H1 (cell line): Measurements from ENCODE around the gene ARFGAP3. TPM values are rescaled to one million over a fixed set of nuclear protein-coding genes. Genes with fewer than 3 reads are reported as not detected.

Source experiments
- CTCF ChIA-PET: fragments of 300-600 bp; sonication (Branson Sonifier 250); formaldehyde crosslinking; loops from one replicate; lab custom pipeline; 2021; ENCODE audit not compliant: partially characterized antibody; lab: Charles Lee
- POLR2A ChIA-PET: fragments of 300-600 bp; sonication (Branson Sonifier 250); formaldehyde crosslinking; loops from one replicate; lab custom pipeline; 2021; ENCODE audit warnings: inconsistent platforms; ENCODE audit not compliant: partially characterized antibody; lab: Charles Lee
- DNase-seq, 2 experiments: peaks; one replicate each; pipeline versions ENCODE4 v3.0.0 to v3.0.0-alpha.2; 2010 to 2022; ENCODE audit warnings: low spot score in 2 of 2, low read depth in 1 of 2, mixed read lengths in 1 of 2
- FAIRE-seq: peaks from 2 replicates; lab custom pipeline; 2011; peaks lifted over from hg19 to GRCh38; lab: Jason Lieb, UNC
- H2AFZ ChIP-seq: 2 replicates; pipeline ENCODE4 v1.8.1; 2012; ENCODE audit warnings: low read length, inconsistent platforms
- H2AK5ac ChIP-seq: 2 replicates; pipeline ENCODE4 v1.6.1; 2013; ENCODE audit warnings: low read depth, low read length
- H2BK120ac ChIP-seq: replicated peaks from 2 replicates; pipeline ENCODE3; 2013; ENCODE audit warnings: low read depth, low read length, inconsistent platforms
- H2BK12ac ChIP-seq: 2 replicates; pipeline ENCODE4 v1.6.1; 2013; ENCODE audit warnings: low read depth, low read length
- H2BK15ac ChIP-seq: 2 replicates; pipeline ENCODE4 v1.6.1; 2013; ENCODE audit warnings: low read length
- H2BK20ac ChIP-seq: 2 replicates; pipeline ENCODE4 v1.6.1; 2013; ENCODE audit warnings: low read length
- H2BK5ac ChIP-seq: 2 replicates; pipeline ENCODE4 v1.6.1; 2013; ENCODE audit warnings: low read depth, low read length
- H3K14ac ChIP-seq: 2 replicates; pipeline ENCODE4 v1.6.1; 2013; ENCODE audit warnings: inconsistent platforms; ENCODE audit not compliant: insufficient read length
- H3K18ac ChIP-seq: 2 replicates; pipeline ENCODE4 v1.6.1; 2013; ENCODE audit warnings: low read length; ENCODE audit errors: extremely low read depth
- H3K23ac ChIP-seq: 2 replicates; pipeline ENCODE4 v1.6.1; 2013; ENCODE audit warnings: inconsistent platforms; ENCODE audit not compliant: insufficient read length
- H3K23me2 ChIP-seq: 2 replicates; pipeline ENCODE4 v1.6.1; 2013; ENCODE audit warnings: low read depth, low read length
- H3K27ac ChIP-seq: 2 replicates; pipeline ENCODE4 v1.6.1; 2011; ENCODE audit warnings: low read depth, low read length, inconsistent platforms
- H3K27me3 ChIP-seq, 4 experiments: replicated peaks in 1 of 4; 1 replicate in 1 of 4; 2 replicates in 3 of 4; pipeline versions ENCODE4 v1.6.1 to v1.8.1; 2011 to 2013; ENCODE audit warnings: low read length in 3 of 4, mild to moderate bottlenecking in 3 of 4, inconsistent platforms in 2 of 4, mixed read lengths in 2 of 4, moderate library complexity in 1 of 4; ENCODE audit not compliant: control insufficient read depth in 3 of 4, insufficient read depth in 3 of 4; ENCODE audit errors: extremely low read depth in 1 of 4
- H3K36me3 ChIP-seq, 4 experiments: 2 replicates each; pipeline versions ENCODE4 v1.6.1 to v1.8.1; 2011 to 2013; ENCODE audit warnings: mild to moderate bottlenecking in 4 of 4, low read length in 3 of 4, moderate library complexity in 2 of 4, control low read depth in 1 of 4, inconsistent platforms in 1 of 4; ENCODE audit not compliant: insufficient read depth in 4 of 4, control insufficient read depth in 2 of 4
- H3K4ac ChIP-seq: replicated peaks from 2 replicates; pipeline ENCODE3; 2013; ENCODE audit warnings: low read length, low read depth, mixed read lengths, inconsistent platforms; ENCODE audit not compliant: insufficient read length
- H3K4me1 ChIP-seq, 4 experiments: replicated peaks in 1 of 4; 1 replicate in 1 of 4; 2 replicates in 3 of 4; pipeline versions ENCODE4 v1.6.1 to v1.8.1; 2011 to 2013; ENCODE audit warnings: low read length in 3 of 4, inconsistent platforms in 2 of 4, mixed read lengths in 1 of 4; ENCODE audit not compliant: insufficient read depth in 4 of 4, control insufficient read depth in 3 of 4
- H3K4me2 ChIP-seq, 2 experiments: 2 replicates each; pipeline versions ENCODE4 v1.6.1 to v1.8.1; 2011 to 2013; ENCODE audit warnings: low read depth in 2 of 2, low read length in 2 of 2, control low read depth in 1 of 2, inconsistent platforms in 1 of 2, mild to moderate bottlenecking in 1 of 2; ENCODE audit not compliant: insufficient read depth in 1 of 2
- H3K4me3 ChIP-seq, 4 experiments: fragments of 200-600, 300-600 bp in 1 of 4; sonication (generic), shearing (Covaris generic), sonication (Bioruptor Twin) in 1 of 4; 2 replicates each; pipeline versions ENCODE4 v1.5.1 to v1.8.1; 2011 to 2016; ENCODE audit warnings: low read length in 4 of 4, low read depth in 3 of 4, control low read depth in 2 of 4, inconsistent platforms in 2 of 4, mild to moderate bottlenecking in 2 of 4, mixed read lengths in 1 of 4, moderate library complexity in 1 of 4; ENCODE audit not compliant: insufficient read depth in 2 of 4; ENCODE audit errors: extremely low read depth in 1 of 4
- H3K56ac ChIP-seq: replicated peaks from 2 replicates; pipeline ENCODE3; 2013; ENCODE audit warnings: low read depth, mild to moderate bottlenecking, mixed read lengths, low read length, inconsistent platforms; ENCODE audit not compliant: insufficient read length
- H3K79me1 ChIP-seq: 2 replicates; pipeline ENCODE4 v1.6.1; 2013; ENCODE audit warnings: low read depth, low read length, control low read depth
- H3K79me2 ChIP-seq, 2 experiments: 2 replicates each; pipeline versions ENCODE4 v1.6.1 to v1.8.1; 2012 to 2013; ENCODE audit warnings: low read length in 2 of 2, mild to moderate bottlenecking in 2 of 2, inconsistent platforms in 1 of 2; ENCODE audit not compliant: insufficient read depth in 2 of 2, control insufficient read depth in 1 of 2
- H3K9ac ChIP-seq, 4 experiments: replicated peaks in 1 of 4; 1 replicate in 1 of 4; 2 replicates in 3 of 4; pipeline versions ENCODE4 v1.6.1 to v1.8.1; 2011 to 2013; ENCODE audit warnings: low read depth in 3 of 4, low read length in 3 of 4, control low read depth in 2 of 4, mild to moderate bottlenecking in 2 of 4, moderate library complexity in 2 of 4, inconsistent platforms in 1 of 4; ENCODE audit errors: extremely low read depth in 1 of 4
- H3K9me3 ChIP-seq, 2 experiments: 2 replicates each; pipeline versions ENCODE4 v1.6.1 to v1.8.1; 2012 to 2013; ENCODE audit warnings: mild to moderate bottlenecking in 2 of 2, moderate library complexity in 2 of 2, control low read depth in 1 of 2, inconsistent platforms in 1 of 2, low read depth in 1 of 2, low read length in 1 of 2, mixed read lengths in 1 of 2; ENCODE audit not compliant: insufficient read depth in 2 of 2
- H4K20me1 ChIP-seq, 2 experiments: replicated peaks in 1 of 2; 2 replicates each; pipeline versions ENCODE3 to v1.8.1; 2011 to 2013; ENCODE audit warnings: inconsistent platforms in 2 of 2, low read length in 2 of 2, mild to moderate bottlenecking in 1 of 2; ENCODE audit not compliant: insufficient read depth in 2 of 2, control insufficient read depth in 1 of 2
- H4K5ac ChIP-seq: 2 replicates; pipeline ENCODE4 v1.6.1; 2013; ENCODE audit warnings: low read length, low read depth, mixed read lengths, inconsistent platforms; ENCODE audit not compliant: insufficient read length
- H4K8ac ChIP-seq: 2 replicates; pipeline ENCODE4 v1.8.0; 2013; ENCODE audit warnings: mild to moderate bottlenecking, moderate library complexity, low read length, inconsistent platforms; ENCODE audit not compliant: insufficient read depth; ENCODE audit errors: extremely low read depth
- H4K91ac ChIP-seq: replicated peaks from 2 replicates; pipeline ENCODE3; 2013; ENCODE audit warnings: low read length, mixed read lengths, inconsistent platforms; ENCODE audit not compliant: insufficient read length
- JUND ChIP-seq: IDR thresholded peaks from 2 replicates; pipeline ENCODE4 v1.6.1; 2011; ENCODE audit warnings: mild to moderate bottlenecking, improper control_type of control experiment, low read length
- RFX5 ChIP-seq: IDR thresholded peaks from 2 replicates; pipeline ENCODE4 v1.6.1; 2011; ENCODE audit warnings: low read depth, low read length, improper control_type of control experiment, borderline replicate concordance
- SIX5 ChIP-seq: IDR thresholded peaks from 2 replicates; pipeline ENCODE4 v1.6.1; 2011; ENCODE audit warnings: mild to moderate bottlenecking, low read depth, low read length
- WGBS, 2 experiments: shearing (Covaris generic) in 1 of 2; methylation state at CpG; one replicate each; pipeline versions ENCODE4 v1.1.6 to v1.1.7; 2013 to 2015; ENCODE audit warnings: low lambda C conversion rate in 2 of 2, mixed read lengths in 2 of 2, inconsistent platforms in 1 of 2, low coverage in 1 of 2, missing lambda C conversion rate in 1 of 2; ENCODE audit not compliant: insufficient replicate concordance in 2 of 2, insufficient coverage in 1 of 2, insufficient read length in 1 of 2; ENCODE audit errors: extremely low coverage in 1 of 2, missing lambda C conversion rate in 1 of 2; 5-methylcytosine and 5-hydroxymethylcytosine counted together
- polyA plus RNA-seq, 7 experiments: library from polyadenylated mRNA; depleted of rRNA in 3 of 7; stranded (reverse) in 5 of 7; unstranded in 2 of 7; fragments of >200 nt in 5 of 7; fragments of 200-250 nt in 2 of 7; gene quantifications; 1 replicate in 5 of 7; 2 replicates in 1 of 7; 4 replicates in 1 of 7; pipeline versions ENCODE4 v1.2.1 to v1.2.3, GENCODE V29; 2011 to 2013; ENCODE audit warnings: missing spikeins in 2 of 7, mixed read lengths in 2 of 7
- total RNA-seq: library from RNA; stranded (reverse); fragmentation: NEBNext Ultra II Directional; extraction: Animal tissue kit (Norgen Biotek cat#: 25700); gene quantifications from 2 replicates; pipeline ENCODE4 v1.2.1, GENCODE V29; 2021

The ARFGAP3 gene
- total and polyA plus RNA-seq, 2 of the 8 experiments (the other 6 are each of a cell fraction or from before 2014, with no cell fraction given), result 9.7 to 16.0 TPM

GRCh38 chr22:42895087-42895486, 38.0 kb upstream of the ARFGAP3 start:
- H3K27me3 ChIP-seq, result no peaks in the 10 kb centered on the region
- H2BK5ac ChIP-seq, result peak overlapping the region; percentile 10; the same call in 1 of the 2 replicates
- ChIA-PET POLR2A (interaction anchor here (1.2 kb wide), 1 partner anchor 326 kb away, joined by 3 read pairs; no protein-coding TSS in a partner anchor), CTCF (interaction anchor here (0.7 to 4.2 kb wide), 13 partner anchors 10 to 264 kb away, joined by 3 to 38 read pairs (median 4); no protein-coding TSS in a partner anchor)
- H3K27ac ChIP-seq, result no peak overlapping the region
- H3K18ac ChIP-seq, result no peak overlapping the region
- H2BK15ac ChIP-seq, result no peak overlapping the region
- peaks cover 0 to 19% of the 10 kb centered on the region in 2 experiments; a peak in 1 of 4 replicates for H3K79me2 ChIP-seq
- no peak overlapping the region for H3K4ac ChIP-seq
- H4K91ac ChIP-seq, result no peak overlapping the region
- H2BK20ac ChIP-seq, result no peak overlapping the region
- H4K20me1 ChIP-seq, result peaks cover 6 to 16% of the 10 kb centered on the region in 2 experiments
- no peak for DNase-seq
- H3K4me2 ChIP-seq, result no peak overlapping the region
- H2AK5ac ChIP-seq, result no peak overlapping the region
- no peak overlapping the region for H4K8ac ChIP-seq
- no peak overlapping the region for H3K9ac ChIP-seq
- no peak overlapping the region for H3K56ac ChIP-seq
- no peak overlapping the region for H4K5ac ChIP-seq
- no peak overlapping the region for H3K14ac ChIP-seq
- no peak overlapping the region for H2BK12ac ChIP-seq
- TF ChIP-seq RFX5 (no peak), SIX5 (no peak), JUND (no peak)
- TF ChIP-seq, all 59 proteins: peak for 0
- Histone ChIP-seq H2AFZ (no peak overlapping the region), H2BK120ac (no peak overlapping the region), H3K9me3 (no peaks in the 10 kb centered on the region), H3K23ac (no peak overlapping the region), H3K79me1 (peaks cover 10% of the 10 kb centered on the region), H3K4me1 (no peaks in the 10 kb centered on the region; a peak in 1 of 7 replicates), H3K36me3 (peaks cover 0 to 6% (median 2%) of the 10 kb centered on the region in 4 experiments; a peak in 3 of 8 replicates), H3K23me2 (no peaks in the 10 kb centered on the region), H3K4me3 (no peak overlapping the region)
- no peak for FAIRE-seq
- WGBS, 2 experiments, result 86% methylated on average over 7 of the region's 7 CpGs; no CpG with 5 or more reads in 1 of the 2 experiments
